Esophagus muscularis mucosa (tissue), 3 donors: ENCODE data around the gene SLC35F6.

Source experiments
- CTCF ChIP-seq, 3 experiments: fragments of 200-600 bp in 2 of 3; fragments of 450-650 bp in 1 of 3; sonication (generic) in 2 of 3; IDR thresholded peaks; one replicate each; pipeline ENCODE4 v1.5.1; 2017 to 2019; ENCODE audit warnings: antibody characterized with exemption in 3 of 3, mild to moderate bottlenecking in 2 of 3, moderate library complexity in 1 of 3
- POLR2A ChIP-seq: fragments of 450-650 bp; IDR thresholded peaks from one replicate; pipeline ENCODE4 v1.6.1; 2017; ENCODE audit warnings: antibody characterized with exemption, moderate library complexity, mild to moderate bottlenecking, low read depth
- POLR2AphosphoS5 ChIP-seq, 2 donors: sonication (generic); formaldehyde crosslinking; IDR thresholded peaks; one replicate each; pipeline ENCODE4 v1.6.1; 2017; ENCODE audit warnings: antibody characterized with exemption in 2 of 2

GRCh38 chr2:26722328-26722727 lies 41.8 kb upstream of the SLC35F6 start:
- TF ChIP-seq CTCF (IDR thresholded peaks at IDR 0.05) (no peak), POLR2AphosphoS5 (IDR thresholded peaks at IDR 0.05) (no peak), POLR2A (no peak)
